Activated gamma-delta T cell treated with Interleukin-2 at 50 U/mL for 16 hours (primary cell): Measurements from ENCODE around the gene HIVEP3.
A peak's percentile ranks its signal among the peaks of the same experiment; 100 is the strongest.

ENCODE experiments used
- DNase-seq: peaks from one replicate; pipeline ENCODE4 v3.0.0-alpha.2; 2020

Gene HIVEP3

GRCh38 chr1:41678111-41678878, 240.4 kb downstream of the HIVEP3 start:
- no peak for DNase-seq

GRCh38 chr1:41677620-41678019, 241.1 kb downstream of the HIVEP3 start:
- no peak for DNase-seq

- no peak for DNase-seq
Observed at GRCh38 chr1:41675401-41675800, 243.3 kb downstream of the HIVEP3 start.

- no peak for DNase-seq
Observed at GRCh38 chr1:41674522-41674921, 244.2 kb downstream of the HIVEP3 start.

- DNase-seq, result no peak
Observed at GRCh38 chr1:41673806-41674205, 244.9 kb downstream of the HIVEP3 start.

- peak; percentile 52 for DNase-seq
Observed at GRCh38 chr1:41673378-41673777, 245.3 kb downstream of the HIVEP3 start.

- DNase-seq, result no peak
Observed at GRCh38 chr1:41672641-41673361, 245.9 kb downstream of the HIVEP3 start.

GRCh38 chr1:41672173-41672572, 246.5 kb downstream of the HIVEP3 start:
- DNase-seq, result no peak

- no peak for DNase-seq
Observed at GRCh38 chr1:41671116-41671755, 247.5 kb downstream of the HIVEP3 start.

GRCh38 chr1:41670217-41670957, 248.3 kb downstream of the HIVEP3 start:
- no peak for DNase-seq

- DNase-seq, result no peak
Observed at GRCh38 chr1:41668967-41669366, 249.8 kb downstream of the HIVEP3 start.

GRCh38 chr1:41668054-41668660, 250.6 kb downstream of the HIVEP3 start:
- no peak for DNase-seq

GRCh38 chr1:41666981-41667631, 251.6 kb downstream of the HIVEP3 start:
- DNase-seq, result peak; percentile 37

GRCh38 chr1:41665962-41666917, 252.5 kb downstream of the HIVEP3 start:
- no peak for DNase-seq

GRCh38 chr1:41664861-41665640, 253.7 kb downstream of the HIVEP3 start:
- DNase-seq, result no peak

- DNase-seq, result no peak
Observed at GRCh38 chr1:41663671-41664400, 254.9 kb downstream of the HIVEP3 start.

GRCh38 chr1:41662765-41663437, 255.8 kb downstream of the HIVEP3 start:
- DNase-seq, result no peak

- peak; percentile 62 for DNase-seq
Observed at GRCh38 chr1:41662061-41662764, 256.5 kb downstream of the HIVEP3 start.
